ENCODE measurements around the gene GARNL3. TPM values are rescaled to one million over a fixed set of nuclear protein-coding genes. Genes with fewer than 3 reads are reported as not detected.

Gene GARNL3
- total RNA-seq, 3 donors from 2014 or later: 13.4 to 44.8 (median 26.2) TPM

GRCh38 chr9:127386249-127386648 is 121.7 kb downstream of the GARNL3 start:
- no peaks in the 10 kb centered on the region for H3K36me3 ChIP-seq
- DNase-seq (ENCODE audit: low spot score in 2 of 2): no peak
- intact Hi-C loops (cut with DNase I; ENCODE audit: low total_unique reads): no loop called here

GRCh38 chr9:127386981-127387380 is 122.4 kb downstream of the GARNL3 start:
- Histone ChIP-seq H3K4me1 (no peaks in the 10 kb centered on the region), H3K4me3 (no peak overlapping the region), H3K36me3 (no peaks in the 10 kb centered on the region), H3K27me3 (no peaks in the 10 kb centered on the region), H3K27ac (no peak overlapping the region), H3K9me3 (no peaks in the 10 kb centered on the region)
- no peak for TF ChIP-seq CTCF (IDR thresholded peaks at IDR 0.05)
- TF ChIP-seq POLR2AphosphoS5 (IDR thresholded peaks at IDR 0.05): no peak
- TF ChIP-seq POLR2A (IDR thresholded peaks at IDR 0.05): no peak
- no peak for DNase-seq (ENCODE audit: low spot score in 2 of 2)
- intact Hi-C loops (cut with DNase I; ENCODE audit: low total_unique reads): no loop called here

More at GRCh38 chr9:127386249-127386648, 121.7 kb downstream of the GARNL3 start:
- Histone ChIP-seq H3K4me1 (no peaks in the 10 kb centered on the region), H3K27ac (no peak overlapping the region), H3K9me3 (no peaks in the 10 kb centered on the region), H3K27me3 (no peaks in the 10 kb centered on the region), H3K4me3 (no peak overlapping the region)
- TF ChIP-seq POLR2A (IDR thresholded peaks at IDR 0.05) (no peak), CTCF (IDR thresholded peaks at IDR 0.05) (no peak), POLR2AphosphoS5 (IDR thresholded peaks at IDR 0.05) (no peak)

GRCh38 chr9:127388037-127388855 is 123.7 kb downstream of the GARNL3 start:
- Histone ChIP-seq H3K4me3 (no peak overlapping the region), H3K4me1 (no peaks in the 10 kb centered on the region), H3K9me3 (no peaks in the 10 kb centered on the region), H3K27ac (no peak overlapping the region), H3K27me3 (no peaks in the 10 kb centered on the region), H3K36me3 (no peaks in the 10 kb centered on the region)
- no peak for DNase-seq (ENCODE audit: low spot score in 2 of 2)
- TF ChIP-seq POLR2AphosphoS5 (IDR thresholded peaks at IDR 0.05): peak in 1 of 3 donors; percentile 29
- no peak for TF ChIP-seq CTCF (IDR thresholded peaks at IDR 0.05)
- intact Hi-C loops (cut with DNase I; ENCODE audit: low total_unique reads): no loop called here

- Histone ChIP-seq H3K27ac (no peak overlapping the region), H3K27me3 (no peaks in the 10 kb centered on the region), H3K4me3 (no peak overlapping the region), H3K36me3 (no peaks in the 10 kb centered on the region), H3K9me3 (no peaks in the 10 kb centered on the region), H3K4me1 (no peaks in the 10 kb centered on the region)
- no peak for DNase-seq (ENCODE audit: low spot score in 2 of 2)
- no peak for TF ChIP-seq CTCF (IDR thresholded peaks at IDR 0.05)
- intact Hi-C loops (cut with DNase I; ENCODE audit: low total_unique reads): no loop called here
Observed at GRCh38 chr9:127388856-127389238, 124.3 kb downstream of the GARNL3 start.

GRCh38 chr9:127389381-127390247 is 125.0 kb downstream of the GARNL3 start:
- H3K4me1 ChIP-seq: no peaks in the 10 kb centered on the region
- intact Hi-C loops (cut with DNase I; ENCODE audit: low total_unique reads): loop anchor here (10.0 kb wide), 1 partner anchor 65 kb away; the partner anchor contains the start of genes LRSAM1 and RPL12
- H3K4me3 ChIP-seq: no peak overlapping the region
- H3K9me3 ChIP-seq: no peaks in the 10 kb centered on the region
- no peaks in the 10 kb centered on the region for H3K27me3 ChIP-seq
- TF ChIP-seq POLR2AphosphoS5 (IDR thresholded peaks at IDR 0.05) (no peak), POLR2A (IDR thresholded peaks at IDR 0.05) (no peak), CTCF (IDR thresholded peaks at IDR 0.05) (no peak)
- no peak for DNase-seq (ENCODE audit: low spot score in 2 of 2)
- H3K27ac ChIP-seq: no peak overlapping the region
- H3K36me3 ChIP-seq: no peaks in the 10 kb centered on the region

Data from breast epithelium (tissue), 4 donors.